ENCODE data around the gene TJP1. TPM values are rescaled to one million over a fixed set of nuclear protein-coding genes. Genes with fewer than 3 reads are reported as not detected.
"Not testable (repeated sequence)": the region's sequence is repeated elsewhere in the genome, so short reads cannot be mapped to it uniquely, and the experiment has no call there.

Gene TJP1
- total and polyA plus RNA-seq, 8 donors, result 82.9 to 130 (median 121) TPM

DNA sequence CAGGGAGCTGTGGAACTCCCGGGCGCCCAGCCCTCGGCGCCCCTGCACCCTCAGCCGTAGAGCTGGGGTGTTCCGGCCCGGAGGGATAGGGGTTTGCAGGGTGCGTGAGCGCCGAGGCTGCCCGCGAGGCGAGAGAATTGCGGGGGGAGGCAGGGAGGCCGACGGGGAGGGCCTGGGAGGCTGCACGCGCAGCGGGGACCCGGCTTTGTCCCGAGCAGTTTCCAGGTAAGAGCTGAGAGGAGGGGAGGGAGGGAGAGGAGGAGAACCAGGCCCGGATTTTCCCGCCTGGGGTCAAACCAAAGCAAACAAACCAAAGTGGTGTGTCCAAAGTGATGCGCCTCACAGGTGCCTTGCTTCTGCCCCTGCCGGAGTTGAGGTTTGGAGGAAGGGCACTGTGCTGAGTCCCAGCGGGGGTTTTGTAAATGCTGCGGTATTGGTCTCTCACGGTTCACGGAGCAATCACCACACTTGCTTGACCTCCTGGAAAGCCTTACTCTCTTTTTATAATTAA lies 146.4 kb downstream of the TJP1 start:
- H3K9me3 ChIP-seq, result no peaks in the 10 kb centered on the region
- ATAC-seq (no peak), DNase-seq (no peak)
- intact Hi-C loops (cut with DNase I), result no loop called here
- no peaks in the 10 kb centered on the region for H3K4me1 ChIP-seq
- no peaks in the 10 kb centered on the region for H3K36me3 ChIP-seq
- peaks cover 0 to 29% of the 10 kb centered on the region in 2 donors for H3K27me3 ChIP-seq
- no peak overlapping the region for H3K27ac ChIP-seq
- TF ChIP-seq, protein P1, sequence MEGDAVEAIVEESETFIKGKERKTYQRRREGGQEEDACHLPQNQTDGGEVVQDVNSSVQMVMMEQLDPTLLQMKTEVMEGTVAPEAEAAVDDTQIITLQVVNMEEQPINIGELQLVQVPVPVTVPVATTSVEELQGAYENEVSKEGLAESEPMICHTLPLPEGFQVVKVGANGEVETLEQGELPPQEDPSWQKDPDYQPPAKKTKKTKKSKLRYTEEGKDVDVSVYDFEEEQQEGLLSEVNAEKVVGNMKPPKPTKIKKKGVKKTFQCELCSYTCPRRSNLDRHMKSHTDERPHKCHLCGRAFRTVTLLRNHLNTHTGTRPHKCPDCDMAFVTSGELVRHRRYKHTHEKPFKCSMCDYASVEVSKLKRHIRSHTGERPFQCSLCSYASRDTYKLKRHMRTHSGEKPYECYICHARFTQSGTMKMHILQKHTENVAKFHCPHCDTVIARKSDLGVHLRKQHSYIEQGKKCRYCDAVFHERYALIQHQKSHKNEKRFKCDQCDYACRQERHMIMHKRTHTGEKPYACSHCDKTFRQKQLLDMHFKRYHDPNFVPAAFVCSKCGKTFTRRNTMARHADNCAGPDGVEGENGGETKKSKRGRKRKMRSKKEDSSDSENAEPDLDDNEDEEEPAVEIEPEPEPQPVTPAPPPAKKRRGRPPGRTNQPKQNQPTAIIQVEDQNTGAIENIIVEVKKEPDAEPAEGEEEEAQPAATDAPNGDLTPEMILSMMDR (IDR thresholded peaks at IDR 0.05), result no peak
- peak overlapping the region; percentile 45 to 58 for H3K4me3 ChIP-seq

GRCh38 chr15:29674661-29675533 lies 147.4 kb downstream of the TJP1 start:
- intact Hi-C loops (cut with DNase I), result no loop called here
- Histone ChIP-seq H3K36me3 (no peaks in the 10 kb centered on the region), H3K27ac (no peak overlapping the region), H3K27me3 (peaks cover 0 to 29% of the 10 kb centered on the region in 2 donors), H3K4me1 (no peaks in the 10 kb centered on the region), H3K4me3 (peak overlapping the region; percentile 45 to 58), H3K9me3 (no peaks in the 10 kb centered on the region)
- peak; percentile 81 for ATAC-seq
- TF ChIP-seq, protein P1 (IDR thresholded peaks at IDR 0.05), result no peak
- peak; percentile 38 to 92 (median 78) for DNase-seq

GRCh38 chr15:29672923-29673809 lies 149.1 kb downstream of the TJP1 start:
- H3K4me3 ChIP-seq, result no peak overlapping the region
- no peak overlapping the region for H3K27ac ChIP-seq
- H3K4me1 ChIP-seq, result no peaks in the 10 kb centered on the region
- no peaks in the 10 kb centered on the region for H3K9me3 ChIP-seq
- DNase-seq (no peak), ATAC-seq (no peak)
- no peaks in the 10 kb centered on the region for H3K36me3 ChIP-seq
- intact Hi-C loops (cut with DNase I), result no loop called here
- TF ChIP-seq, protein P1 (IDR thresholded peaks at IDR 0.05), result no peak
- H3K27me3 ChIP-seq, result peaks cover 0 to 29% of the 10 kb centered on the region in 2 donors

DNA sequence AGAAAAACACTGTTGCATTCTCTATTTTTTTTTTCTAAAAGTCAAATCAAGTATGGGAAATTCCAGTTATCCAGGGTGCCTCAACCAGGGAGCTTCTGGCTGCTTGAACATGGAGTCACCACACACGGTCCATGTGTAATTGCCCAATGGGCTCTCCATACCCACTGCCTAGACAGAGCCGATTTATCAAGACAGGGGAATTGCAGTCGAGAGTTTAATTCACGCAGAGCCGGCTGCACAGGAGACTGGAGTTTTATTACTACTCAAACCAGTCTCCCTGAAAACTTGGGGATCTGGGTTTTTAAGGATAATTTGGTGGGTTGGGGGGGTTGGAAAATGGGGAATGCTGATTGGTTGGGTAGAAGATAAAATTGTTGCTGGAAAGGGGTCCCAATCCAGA lies 149.8 kb downstream of the TJP1 start:
- DNase-seq (no peak), ATAC-seq (no peak)
- Histone ChIP-seq H3K9me3 (no peaks in the 10 kb centered on the region), H3K27me3 (peaks cover 0 to 29% of the 10 kb centered on the region in 2 donors), H3K4me3 (no peak overlapping the region), H3K4me1 (no peaks in the 10 kb centered on the region), H3K27ac (no peak overlapping the region), H3K36me3 (no peaks in the 10 kb centered on the region)
- intact Hi-C loops (cut with DNase I), result no loop called here
- TF ChIP-seq, protein P1 (IDR thresholded peaks at IDR 0.05), result no peak

DNA sequence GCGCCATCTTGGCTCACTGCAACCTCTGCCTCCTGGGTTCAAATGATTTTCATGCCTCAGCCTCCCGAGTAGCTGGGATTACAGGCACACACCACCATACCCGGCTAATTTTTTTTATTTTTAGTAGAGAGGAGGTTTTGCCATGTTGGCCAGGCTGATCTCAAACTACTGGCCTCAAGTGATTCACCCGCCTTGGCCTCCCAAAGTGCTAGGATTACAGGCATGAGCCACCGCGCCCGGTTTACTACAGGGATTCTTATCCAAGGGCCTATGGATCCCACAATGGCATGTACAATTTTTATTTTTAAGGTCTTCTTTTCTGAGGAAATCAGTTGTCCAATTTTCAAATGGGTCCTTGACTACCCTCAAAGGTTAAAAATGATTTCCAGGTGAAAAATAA lies 150.2 kb downstream of the TJP1 start:
- H3K9me3 ChIP-seq; H3K4me1 ChIP-seq; DNase-seq; H3K36me3 ChIP-seq; ATAC-seq; intact Hi-C loops (cut with DNase I); H3K4me3 ChIP-seq: not testable (repeated sequence)
- Histone ChIP-seq H3K27me3 (peaks cover 0 to 29% of the 10 kb centered on the region in 2 donors), H3K27ac (peak overlapping the region; percentile 70)
